Endothelial cell (in vitro differentiated cells): Measurements from ENCODE around the gene DNAJC6. TPM values are rescaled to one million over a fixed set of nuclear protein-coding genes. Genes with fewer than 3 reads are reported as not detected.

ENCODE experiments used
- DNase-seq: peaks from one replicate; pipeline ENCODE4 v3.0.0; 2021; ENCODE audit warnings: low spot score
- H3K27ac Mint-ChIP-seq: one replicate; pipeline ENCODE4 v1.8.0; 2021; ENCODE audit warnings: mixed read lengths, inconsistent platforms; ENCODE audit not compliant: unreplicated experiment
- H3K27me3 Mint-ChIP-seq: one replicate; pipeline ENCODE4 v1.8.0; 2021; ENCODE audit warnings: mild to moderate bottlenecking, moderate library complexity, mixed read lengths, inconsistent platforms; ENCODE audit not compliant: unreplicated experiment
- H3K36me3 Mint-ChIP-seq: one replicate; pipeline ENCODE4 v1.8.0; 2021; ENCODE audit warnings: mild to moderate bottlenecking, low read depth, mixed read lengths, inconsistent platforms; ENCODE audit not compliant: unreplicated experiment
- H3K4me1 Mint-ChIP-seq: one replicate; pipeline ENCODE4 v1.8.0; 2021; ENCODE audit warnings: mild to moderate bottlenecking, mixed read lengths, inconsistent platforms; ENCODE audit not compliant: unreplicated experiment
- H3K4me3 Mint-ChIP-seq: one replicate; pipeline ENCODE4 v1.8.0; 2021; ENCODE audit warnings: mild to moderate bottlenecking, mixed read lengths, inconsistent platforms; ENCODE audit not compliant: unreplicated experiment
- H3K9me3 Mint-ChIP-seq: one replicate; pipeline ENCODE4 v1.8.0; 2021; ENCODE audit warnings: mixed read lengths, inconsistent platforms; ENCODE audit not compliant: unreplicated experiment
- long read RNA-seq: library from polyadenylated mRNA; unstranded; transcript quantifications from one replicate; pipeline ENCODE4 v2.0.0, GENCODE V29; 2020; ENCODE audit not compliant: unreplicated experiment
- total RNA-seq: library from RNA; stranded (reverse); fragmentation: NEBNext Ultra II Directional; extraction: Animal tissue kit (Norgen Biotek cat#: 25700); gene quantifications from one replicate; pipeline ENCODE4 v1.2.1, GENCODE V29; 2021; ENCODE audit not compliant: unreplicated experiment
- TF ChIP-seq, protein P1 (sequence below): fragments of 200-600 bp; sonication (generic); IDR thresholded peaks from one replicate; pipeline ENCODE4 v1.5.0; 2021; ENCODE audit warnings: antibody characterized with exemption; ENCODE audit not compliant: unreplicated experiment

The DNAJC6 gene
- 3.5 TPM for total RNA-seq
- long read RNA-seq, partial matches to known transcripts: 0 of 1 reads
- long read RNA-seq, other reads (novel, unspliced or antisense): 1 of 1 reads

- Mint-ChIP-seq H3K27me3 (peaks cover 6% of the 10 kb centered on the region), H3K27ac (no peak within 1 kb of the TSS), H3K4me3 (peak within 1 kb of the TSS; percentile 91), H3K36me3 (no peaks in the 10 kb centered on the region), H3K4me1 (peaks cover 9% of the 10 kb centered on the region), H3K9me3 (no peaks in the 10 kb centered on the region)
- peak; percentile 92 for DNase-seq
- TF ChIP-seq, protein P1, sequence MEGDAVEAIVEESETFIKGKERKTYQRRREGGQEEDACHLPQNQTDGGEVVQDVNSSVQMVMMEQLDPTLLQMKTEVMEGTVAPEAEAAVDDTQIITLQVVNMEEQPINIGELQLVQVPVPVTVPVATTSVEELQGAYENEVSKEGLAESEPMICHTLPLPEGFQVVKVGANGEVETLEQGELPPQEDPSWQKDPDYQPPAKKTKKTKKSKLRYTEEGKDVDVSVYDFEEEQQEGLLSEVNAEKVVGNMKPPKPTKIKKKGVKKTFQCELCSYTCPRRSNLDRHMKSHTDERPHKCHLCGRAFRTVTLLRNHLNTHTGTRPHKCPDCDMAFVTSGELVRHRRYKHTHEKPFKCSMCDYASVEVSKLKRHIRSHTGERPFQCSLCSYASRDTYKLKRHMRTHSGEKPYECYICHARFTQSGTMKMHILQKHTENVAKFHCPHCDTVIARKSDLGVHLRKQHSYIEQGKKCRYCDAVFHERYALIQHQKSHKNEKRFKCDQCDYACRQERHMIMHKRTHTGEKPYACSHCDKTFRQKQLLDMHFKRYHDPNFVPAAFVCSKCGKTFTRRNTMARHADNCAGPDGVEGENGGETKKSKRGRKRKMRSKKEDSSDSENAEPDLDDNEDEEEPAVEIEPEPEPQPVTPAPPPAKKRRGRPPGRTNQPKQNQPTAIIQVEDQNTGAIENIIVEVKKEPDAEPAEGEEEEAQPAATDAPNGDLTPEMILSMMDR: no peak
Measured at GRCh38 chr1:65309304-65310077, at the start of gene DNAJC6. Gene DNAJC6 (plus strand): TSS chr1:65309543. CDS start chr1:65309746, 203 bp downstream.

DNA sequence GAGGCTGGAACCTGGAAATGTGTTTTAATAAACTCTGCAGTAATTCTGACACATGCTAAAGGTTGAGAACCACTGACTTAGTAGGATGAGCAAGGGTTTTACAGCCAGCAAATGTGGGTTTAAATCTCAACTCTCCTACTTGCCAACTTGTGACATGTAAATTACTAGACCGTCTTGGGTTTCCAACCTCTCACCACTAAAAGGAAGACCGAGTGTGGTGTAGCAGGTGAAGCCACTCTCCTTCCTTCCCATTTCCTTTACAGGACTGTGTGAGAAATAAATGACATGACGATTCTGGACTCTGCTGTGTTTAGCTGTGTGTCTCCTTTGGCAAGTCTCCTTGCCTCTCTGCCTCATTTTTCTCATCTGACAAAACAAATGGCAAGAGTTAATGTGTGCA, 49.5 kb upstream of the DNAJC6 start:
- Mint-ChIP-seq H3K4me3 (no peak overlapping the region), H3K4me1 (peaks cover 17% of the 10 kb centered on the region), H3K36me3 (no peaks in the 10 kb centered on the region), H3K27ac (no peak overlapping the region), H3K27me3 (peaks cover 4% of the 10 kb centered on the region), H3K9me3 (no peaks in the 10 kb centered on the region)
- TF ChIP-seq, protein P1: no peak
- no peak for DNase-seq

DNA sequence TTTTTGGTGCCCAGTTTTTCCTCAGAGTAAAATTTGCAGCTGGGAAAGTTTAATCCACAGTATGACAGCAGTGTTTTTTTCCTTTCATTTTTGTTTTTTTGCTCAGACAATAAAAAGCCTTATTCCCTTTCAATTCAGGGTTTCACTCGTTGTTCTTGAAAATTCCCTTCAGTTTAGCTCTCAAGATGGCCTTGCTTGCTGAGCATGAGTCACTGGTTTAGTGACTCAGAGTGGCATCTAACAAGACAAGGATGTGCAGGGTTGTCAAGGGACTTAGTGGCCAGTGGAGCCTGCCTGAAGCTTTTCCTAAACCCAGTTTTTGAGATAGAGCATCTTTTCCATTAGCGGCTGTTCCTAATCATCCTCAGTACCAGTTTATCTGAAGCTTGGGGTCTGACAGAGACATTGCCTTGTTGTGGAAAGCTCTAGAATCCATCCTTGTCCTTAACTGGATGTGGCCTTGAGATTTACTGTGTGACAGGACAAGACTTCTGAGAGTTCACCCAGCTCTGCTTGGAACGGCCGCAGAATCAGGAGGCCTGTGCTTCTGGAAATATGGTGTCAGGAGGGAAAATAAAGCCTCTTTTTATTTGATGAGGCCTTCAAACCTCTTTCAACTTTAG, 48.4 kb upstream of the DNAJC6 start:
- Mint-ChIP-seq H3K27me3 (no peaks in the 10 kb centered on the region), H3K4me1 (peaks cover 10% of the 10 kb centered on the region), H3K27ac (no peak overlapping the region), H3K9me3 (no peaks in the 10 kb centered on the region), H3K4me3 (no peak overlapping the region), H3K36me3 (no peaks in the 10 kb centered on the region)
- no peak for DNase-seq
- TF ChIP-seq, protein P1: no peak

- Mint-ChIP-seq H3K27ac (no peak overlapping the region), H3K9me3 (no peaks in the 10 kb centered on the region), H3K4me3 (no peak overlapping the region), H3K27me3 (peaks cover 1% of the 10 kb centered on the region), H3K4me1 (peaks cover 6% of the 10 kb centered on the region), H3K36me3 (no peaks in the 10 kb centered on the region)
- no peak for DNase-seq
- TF ChIP-seq, protein P1: no peak
Measured at GRCh38 chr1:65263286-65263685, 46.1 kb upstream of the DNAJC6 start.
